Colon (tissue), 2 donors: ENCODE data around the gene NRXN2.
"Not testable (repeated sequence)": the region's sequence is repeated elsewhere in the genome, so short reads cannot be mapped to it uniquely, and the experiment has no call there.

Experiments used
- FAIRE-seq: peaks from 2 replicates; lab custom pipeline; 2012; peaks lifted over from hg19 to GRCh38; lab: Jason Lieb, UNC
- donor health status: control.
- donor health status: control.

Gene NRXN2

GRCh38 chr11:64563966-64564365, 159.0 kb downstream of the NRXN2 start:
- FAIRE-seq = no peak

- no peak for FAIRE-seq
Observed at GRCh38 chr11:64562723-64563351, 160.2 kb downstream of the NRXN2 start.

GRCh38 chr11:64561984-64562722, 160.8 kb downstream of the NRXN2 start:
- no peak for FAIRE-seq

- not testable (repeated sequence) for FAIRE-seq
Observed at GRCh38 chr11:64561429-64561828, 161.6 kb downstream of the NRXN2 start.

- no peak for FAIRE-seq
Observed at GRCh38 chr11:64560941-64561340, 162.1 kb downstream of the NRXN2 start.

- no peak for FAIRE-seq
Observed at GRCh38 chr11:64560139-64560771, 162.7 kb downstream of the NRXN2 start.

GRCh38 chr11:64559351-64560138, 163.5 kb downstream of the NRXN2 start:
- no peak for FAIRE-seq

- no peak for FAIRE-seq
Observed at GRCh38 chr11:64558869-64559268, 164.1 kb downstream of the NRXN2 start.

GRCh38 chr11:64558065-64558745, 164.8 kb downstream of the NRXN2 start:
- FAIRE-seq = no peak

GRCh38 chr11:64556721-64557250, 166.2 kb downstream of the NRXN2 start:
- FAIRE-seq = no peak
